C4-2B (cell line): Measurements from ENCODE around the gene C2CD3.
"Not testable (repeated sequence)": the region's sequence is repeated elsewhere in the genome, so short reads cannot be mapped to it uniquely, and the experiment has no call there.

Source experiments
- H3K27ac ChIP-seq: fragments of 450-650 bp; 2 replicates; pipeline ENCODE4 v1.5.1; 2017
- ZFX ChIP-seq: fragments of 450-650 bp; IDR thresholded peaks from 2 replicates; pipeline ENCODE4 v1.6.1; 2017
- TF ChIP-seq, protein P1 (sequence below): fragments of 450-650 bp; conservative IDR thresholded peaks from 2 replicates; pipeline ENCODE4 v1.5.1; 2017; ENCODE audit warnings: mild to moderate bottlenecking

Gene C2CD3

DNA sequence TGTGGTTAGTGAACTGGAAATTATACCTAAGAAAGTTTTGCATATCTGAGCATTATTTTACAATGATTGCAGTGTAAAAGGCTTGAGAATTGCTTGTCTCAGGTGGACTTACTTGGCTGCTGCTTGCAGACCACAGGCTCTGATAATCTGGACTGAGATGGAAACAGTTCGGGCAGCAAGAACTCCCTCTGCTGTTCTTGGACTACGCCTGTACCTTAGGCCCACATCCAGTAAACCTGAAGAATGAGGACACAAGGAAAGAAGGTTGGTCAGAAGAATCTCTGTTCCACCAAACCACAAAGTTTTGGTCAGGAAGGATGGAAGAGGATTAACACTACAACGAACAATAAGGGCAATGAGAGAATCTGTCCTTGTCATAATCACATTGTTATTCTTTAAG is 80.1 kb downstream of the C2CD3 start:
- TF ChIP-seq, protein P1, sequence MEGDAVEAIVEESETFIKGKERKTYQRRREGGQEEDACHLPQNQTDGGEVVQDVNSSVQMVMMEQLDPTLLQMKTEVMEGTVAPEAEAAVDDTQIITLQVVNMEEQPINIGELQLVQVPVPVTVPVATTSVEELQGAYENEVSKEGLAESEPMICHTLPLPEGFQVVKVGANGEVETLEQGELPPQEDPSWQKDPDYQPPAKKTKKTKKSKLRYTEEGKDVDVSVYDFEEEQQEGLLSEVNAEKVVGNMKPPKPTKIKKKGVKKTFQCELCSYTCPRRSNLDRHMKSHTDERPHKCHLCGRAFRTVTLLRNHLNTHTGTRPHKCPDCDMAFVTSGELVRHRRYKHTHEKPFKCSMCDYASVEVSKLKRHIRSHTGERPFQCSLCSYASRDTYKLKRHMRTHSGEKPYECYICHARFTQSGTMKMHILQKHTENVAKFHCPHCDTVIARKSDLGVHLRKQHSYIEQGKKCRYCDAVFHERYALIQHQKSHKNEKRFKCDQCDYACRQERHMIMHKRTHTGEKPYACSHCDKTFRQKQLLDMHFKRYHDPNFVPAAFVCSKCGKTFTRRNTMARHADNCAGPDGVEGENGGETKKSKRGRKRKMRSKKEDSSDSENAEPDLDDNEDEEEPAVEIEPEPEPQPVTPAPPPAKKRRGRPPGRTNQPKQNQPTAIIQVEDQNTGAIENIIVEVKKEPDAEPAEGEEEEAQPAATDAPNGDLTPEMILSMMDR, result peak; percentile 31
- no peak for TF ChIP-seq ZFX
- H3K27ac ChIP-seq, result no peak overlapping the region

- H3K27ac ChIP-seq, result no peak overlapping the region
- TF ChIP-seq, protein P1, result no peak
- no peak for TF ChIP-seq ZFX
Measured at GRCh38 chr11:74086242-74086884, 84.4 kb downstream of the C2CD3 start.

- no peak for TF ChIP-seq ZFX
- TF ChIP-seq, protein P1, result no peak
- H3K27ac ChIP-seq, result no peak overlapping the region
Measured at GRCh38 chr11:74085542-74085892, 85.3 kb downstream of the C2CD3 start.

DNA sequence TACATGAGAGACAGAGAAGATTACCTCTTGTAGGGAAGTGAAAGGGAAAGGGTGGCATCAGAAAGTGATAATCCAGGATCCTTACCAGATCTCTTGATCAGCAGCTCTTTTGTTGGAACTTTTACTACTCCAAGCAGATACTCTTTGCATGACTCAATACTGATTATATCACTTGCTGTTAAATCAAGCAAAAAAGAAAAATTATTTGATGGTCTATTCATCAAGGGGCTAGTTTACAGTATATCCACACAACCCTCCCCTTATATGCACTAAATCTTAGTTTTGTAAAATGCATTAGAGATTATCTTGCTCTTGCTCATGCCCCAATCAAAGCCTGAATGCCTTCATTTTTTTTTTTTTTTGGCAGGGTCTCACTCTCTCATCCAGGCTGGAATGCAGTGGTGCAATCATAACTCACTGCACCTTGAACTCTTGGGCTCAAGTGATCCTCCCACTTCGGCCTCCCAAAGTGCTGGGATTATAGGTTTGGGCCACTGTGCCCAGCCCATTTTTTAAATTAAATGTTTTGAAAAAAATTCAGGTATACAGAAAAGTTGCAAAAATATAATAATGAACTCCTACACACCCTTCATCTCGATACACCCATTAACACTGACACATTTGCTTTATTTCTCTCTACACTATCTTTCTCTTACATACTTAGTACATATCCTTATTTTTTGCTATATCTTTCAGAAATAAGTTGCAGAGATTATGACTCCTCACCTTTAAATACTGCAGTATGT is 85.8 kb downstream of the C2CD3 start:
- no peak for TF ChIP-seq ZFX
- no peak overlapping the region for H3K27ac ChIP-seq

DNA sequence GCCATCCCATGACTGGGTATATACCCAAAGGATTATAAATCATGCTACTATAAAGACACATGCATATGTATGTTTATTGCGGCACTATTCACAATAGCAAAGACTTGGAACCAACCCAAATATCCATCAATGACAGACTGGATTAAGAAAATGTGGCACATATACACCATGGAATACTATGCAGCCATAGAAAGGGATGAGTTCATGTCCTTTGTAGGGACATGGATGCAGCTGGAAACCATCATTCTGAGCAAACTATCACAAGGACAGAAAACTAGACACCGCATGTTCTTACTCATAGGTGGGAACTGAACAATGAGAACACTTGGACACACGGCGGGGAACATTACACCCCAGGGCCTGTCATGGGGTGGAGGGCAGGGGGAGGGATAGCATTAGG is 86.9 kb downstream of the C2CD3 start:
- not testable (repeated sequence) for H3K27ac ChIP-seq

DNA sequence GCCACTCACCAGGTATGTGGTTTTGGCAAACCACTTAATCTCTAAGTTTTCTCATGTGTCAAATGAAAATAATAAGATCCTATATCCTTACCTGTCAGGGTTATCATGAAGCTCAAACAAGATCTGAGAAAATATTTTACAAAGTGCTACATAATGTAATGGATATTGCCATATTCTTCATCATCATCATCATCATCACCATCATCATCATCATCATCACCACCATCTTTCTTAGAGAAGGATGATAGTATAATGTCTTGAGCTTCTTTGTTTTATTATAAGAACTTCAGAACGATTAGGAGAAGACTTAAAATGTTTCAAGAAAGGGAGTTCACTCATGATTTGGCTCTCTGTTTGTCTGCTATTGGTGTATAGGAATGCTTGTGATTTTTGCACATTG is 89.4 kb downstream of the C2CD3 start:
- TF ChIP-seq, protein P1, result no peak
- TF ChIP-seq ZFX, result no peak
- no peak overlapping the region for H3K27ac ChIP-seq

GRCh38 chr11:74077193-74077592 is 93.6 kb downstream of the C2CD3 start:
- no peak overlapping the region for H3K27ac ChIP-seq
- TF ChIP-seq, protein P1, result no peak
- TF ChIP-seq ZFX, result no peak

DNA sequence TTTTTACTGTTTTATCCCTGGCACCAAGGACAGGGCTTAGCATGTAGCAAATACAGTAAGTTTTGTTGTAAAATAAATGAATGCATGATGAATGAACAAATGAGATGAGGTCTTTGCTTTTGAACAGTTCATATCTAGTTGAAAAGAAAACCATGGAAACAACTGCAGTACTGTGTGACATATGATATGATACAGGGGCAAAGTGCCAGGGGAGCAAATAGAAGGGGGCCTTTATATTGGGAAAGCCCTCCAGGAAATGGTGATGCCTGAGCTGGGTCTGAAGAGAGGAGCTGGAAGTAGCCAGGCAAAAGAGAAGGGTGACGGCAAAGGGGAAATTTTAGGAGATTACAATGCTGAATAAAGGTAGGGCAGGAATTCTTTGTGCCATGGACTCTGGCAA is 98.1 kb downstream of the C2CD3 start:
- TF ChIP-seq, protein P1, result no peak
- TF ChIP-seq ZFX, result no peak

More for the DNA sequence above, 98.1 kb downstream of the C2CD3 start:
- no peak overlapping the region for H3K27ac ChIP-seq
